ENCODE results near the gene UGGT2.

UGGT2 gene

GRCh38 chr13:95882121-95882520 is 171.1 kb downstream of the UGGT2 start:
- no peak for DNase-seq (ENCODE audit: low spot score)
- TF ChIP-seq CTCF (IDR thresholded peaks at IDR 0.05; ENCODE audit: extremely low read depth, missing control alignments) = no peak

- TF ChIP-seq CTCF (IDR thresholded peaks at IDR 0.05; ENCODE audit: extremely low read depth, missing control alignments) = no peak
- no peak for DNase-seq (ENCODE audit: low spot score)
Measured at GRCh38 chr13:95880331-95880730, 172.9 kb downstream of the UGGT2 start.

- no peak for TF ChIP-seq CTCF (IDR thresholded peaks at IDR 0.05; ENCODE audit: extremely low read depth, missing control alignments)
- no peak for DNase-seq (ENCODE audit: low spot score)
Measured at GRCh38 chr13:95874286-95874685, 178.9 kb downstream of the UGGT2 start.

DNA sequence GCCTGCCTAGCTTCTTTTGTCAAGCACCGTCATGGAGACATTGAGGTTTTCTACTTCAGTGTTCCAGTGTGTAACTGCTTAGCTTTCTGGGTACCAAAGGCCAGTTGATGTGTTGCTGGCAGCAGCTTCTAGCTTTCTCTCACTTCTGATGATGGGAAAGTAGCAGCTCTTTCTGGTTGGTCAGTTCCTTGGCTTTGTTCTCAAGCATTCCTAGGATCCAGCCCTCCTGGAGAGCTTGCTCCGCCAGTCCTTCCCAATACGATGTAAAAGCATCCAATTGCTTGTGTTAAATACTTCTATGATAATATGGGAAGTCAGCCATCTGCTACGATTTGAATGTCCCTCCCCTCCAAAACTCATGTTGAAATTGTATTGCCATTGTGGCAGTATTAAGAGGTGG is 182.8 kb downstream of the UGGT2 start:
- no peak for TF ChIP-seq CTCF (IDR thresholded peaks at IDR 0.05; ENCODE audit: extremely low read depth, missing control alignments)
- no peak for DNase-seq (ENCODE audit: low spot score)

DNA sequence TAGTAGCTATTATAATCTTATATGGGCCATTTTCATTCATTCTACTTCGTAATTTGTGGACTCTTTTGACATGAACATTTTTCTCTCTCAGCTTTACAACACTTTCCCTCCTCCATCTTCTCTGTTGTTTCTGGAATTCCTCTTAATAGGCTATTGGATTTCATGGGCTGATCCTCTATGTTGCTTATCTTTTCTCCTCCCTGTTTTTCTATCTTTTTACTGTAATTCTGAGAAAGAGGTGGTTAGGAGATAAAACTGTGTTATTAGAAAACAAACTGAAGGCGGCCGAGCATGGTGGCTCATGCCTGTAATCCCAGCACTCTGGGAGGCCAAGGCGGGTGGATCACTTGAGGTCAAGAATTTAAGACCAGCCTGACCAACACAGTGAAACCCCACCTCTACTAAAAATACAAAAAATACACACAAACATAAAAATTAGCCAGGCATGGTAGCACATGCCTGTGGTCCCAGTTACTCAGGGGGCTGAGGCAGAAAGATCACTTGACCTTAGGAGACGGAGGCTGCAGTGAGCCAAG is 188.1 kb downstream of the UGGT2 start:
- no peak for TF ChIP-seq CTCF (IDR thresholded peaks at IDR 0.05; ENCODE audit: extremely low read depth, missing control alignments)
- no peak for DNase-seq (ENCODE audit: low spot score)

- DNase-seq (ENCODE audit: low spot score) = no peak
- TF ChIP-seq CTCF (IDR thresholded peaks at IDR 0.05; ENCODE audit: extremely low read depth, missing control alignments) = no peak
Measured at GRCh38 chr13:95862408-95862807, 190.8 kb downstream of the UGGT2 start.

DNA sequence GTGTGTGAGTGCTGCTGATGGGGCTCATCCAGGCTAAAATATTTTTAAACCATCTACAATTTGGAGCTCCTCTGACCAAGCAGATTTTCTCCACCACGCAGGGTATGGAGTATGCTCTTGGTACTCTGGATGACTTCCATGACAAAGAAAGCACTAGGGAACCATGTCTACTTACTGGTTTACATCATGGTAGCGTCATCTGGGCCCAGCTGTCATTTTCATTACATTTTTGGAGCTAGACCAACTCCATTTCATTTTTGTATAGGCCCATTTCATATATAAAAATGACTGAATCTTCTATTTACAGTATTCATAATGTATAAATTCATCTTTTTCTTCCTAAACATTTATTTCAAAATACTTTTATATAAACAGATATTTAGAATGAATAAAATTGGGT is 191.9 kb downstream of the UGGT2 start:
- no peak for TF ChIP-seq CTCF (IDR thresholded peaks at IDR 0.05; ENCODE audit: extremely low read depth, missing control alignments)
- no peak for DNase-seq (ENCODE audit: low spot score)

Measured in GM20000 (cell line).